ENCODE results near the gene EIF4ENIF1. TPM values are rescaled to one million over a fixed set of nuclear protein-coding genes. Genes with fewer than 3 reads are reported as not detected.

The EIF4ENIF1 gene
- total RNA-seq, 2 donors from 2014 or later: 34.5 to 37.1 TPM

DNA sequence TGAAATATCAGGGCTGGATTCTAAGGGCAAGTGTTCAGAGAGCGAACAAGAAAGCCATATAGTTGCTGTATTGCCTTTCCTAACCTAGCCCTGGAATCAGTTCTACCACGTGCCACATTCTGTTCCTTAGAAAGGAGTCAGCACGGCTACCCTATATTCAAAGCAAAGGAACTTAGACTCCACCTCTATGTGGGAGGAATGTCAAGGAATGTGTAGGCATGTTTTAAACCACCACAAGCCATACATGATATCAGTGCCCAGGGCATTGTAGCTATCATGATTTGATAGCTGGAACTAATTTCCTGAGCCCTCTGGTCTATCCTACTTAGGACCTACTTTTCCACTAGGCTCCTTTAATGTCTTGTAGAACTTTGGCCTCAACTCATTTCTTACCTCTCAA, 2.5 kb upstream of the EIF4ENIF1 start:
- Histone ChIP-seq H3K4me1 (ENCODE audit: control insufficient read depth, insufficient read depth, low read length) (no peaks in the 10 kb centered on the region), H3K27ac (ENCODE audit: low read depth, low read length) (no peak overlapping the region), H3K27me3 (ENCODE audit: control insufficient read depth, insufficient read depth, low read length, poor library complexity, severe bottlenecking) (peaks cover 28% of the 10 kb centered on the region), H3K36me3 (ENCODE audit: control insufficient read depth, insufficient read depth, low read length) (peaks cover 13% of the 10 kb centered on the region), H3K9me3 (ENCODE audit: control insufficient read depth, low read length) (peaks cover 3% of the 10 kb centered on the region), H3K4me3 (ENCODE audit: low read length) (no peak overlapping the region), H3K9ac (ENCODE audit: extremely low read depth, low read length, poor library complexity, severe bottlenecking) (no peak overlapping the region)
- Mint-ChIP-seq H3K9me3 (no peaks in the 10 kb centered on the region), H3K36me3 (ENCODE audit: low read depth) (peaks cover 6% of the 10 kb centered on the region), H3K27ac (no peak overlapping the region), H3K27me3 (ENCODE audit: insufficient read depth) (peaks cover 42% of the 10 kb centered on the region), H3K4me1 (peaks cover 24% of the 10 kb centered on the region), H3K4me3 (no peak overlapping the region)
- WGBS, 2 experiments (ENCODE audit: insufficient coverage in 1 of 2, insufficient read length in 1 of 2): 86 to 100% methylated on average over 2 to 3 of the region's 3 CpGs
- TF ChIP-seq, protein P1, sequence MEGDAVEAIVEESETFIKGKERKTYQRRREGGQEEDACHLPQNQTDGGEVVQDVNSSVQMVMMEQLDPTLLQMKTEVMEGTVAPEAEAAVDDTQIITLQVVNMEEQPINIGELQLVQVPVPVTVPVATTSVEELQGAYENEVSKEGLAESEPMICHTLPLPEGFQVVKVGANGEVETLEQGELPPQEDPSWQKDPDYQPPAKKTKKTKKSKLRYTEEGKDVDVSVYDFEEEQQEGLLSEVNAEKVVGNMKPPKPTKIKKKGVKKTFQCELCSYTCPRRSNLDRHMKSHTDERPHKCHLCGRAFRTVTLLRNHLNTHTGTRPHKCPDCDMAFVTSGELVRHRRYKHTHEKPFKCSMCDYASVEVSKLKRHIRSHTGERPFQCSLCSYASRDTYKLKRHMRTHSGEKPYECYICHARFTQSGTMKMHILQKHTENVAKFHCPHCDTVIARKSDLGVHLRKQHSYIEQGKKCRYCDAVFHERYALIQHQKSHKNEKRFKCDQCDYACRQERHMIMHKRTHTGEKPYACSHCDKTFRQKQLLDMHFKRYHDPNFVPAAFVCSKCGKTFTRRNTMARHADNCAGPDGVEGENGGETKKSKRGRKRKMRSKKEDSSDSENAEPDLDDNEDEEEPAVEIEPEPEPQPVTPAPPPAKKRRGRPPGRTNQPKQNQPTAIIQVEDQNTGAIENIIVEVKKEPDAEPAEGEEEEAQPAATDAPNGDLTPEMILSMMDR (conservative IDR thresholded peaks at IDR 0.05): no peak
- no peak for DNase-seq

- WGBS, 2 experiments (ENCODE audit: insufficient coverage in 1 of 2, insufficient read length in 1 of 2): 63 to 67% methylated on average over 6 to 7 of the region's 8 CpGs
- Histone ChIP-seq H3K27ac (ENCODE audit: low read depth, low read length) (no peak overlapping the region), H3K4me3 (ENCODE audit: low read length) (peak overlapping the region; percentile 93), H3K36me3 (ENCODE audit: control insufficient read depth, insufficient read depth, low read length) (peaks cover 19% of the 10 kb centered on the region), H3K9ac (ENCODE audit: extremely low read depth, low read length, poor library complexity, severe bottlenecking) (peak overlapping the region; percentile 80), H3K27me3 (ENCODE audit: control insufficient read depth, insufficient read depth, low read length, poor library complexity, severe bottlenecking) (peaks cover 23% of the 10 kb centered on the region), H3K9me3 (ENCODE audit: control insufficient read depth, low read length) (no peaks in the 10 kb centered on the region), H3K4me1 (ENCODE audit: control insufficient read depth, insufficient read depth, low read length) (no peaks in the 10 kb centered on the region)
- H3K4me3 Mint-ChIP-seq: peak overlapping the region; percentile 79
- TF ChIP-seq, protein P1 (conservative IDR thresholded peaks at IDR 0.05): no peak
- H3K9me3 Mint-ChIP-seq: no peaks in the 10 kb centered on the region
- peak; percentile 73 for DNase-seq
- peaks cover 37% of the 10 kb centered on the region for H3K27me3 Mint-ChIP-seq (ENCODE audit: insufficient read depth)
- H3K27ac Mint-ChIP-seq: peak overlapping the region; percentile 77
- peaks cover 24% of the 10 kb centered on the region for H3K4me1 Mint-ChIP-seq
- peaks cover 12% of the 10 kb centered on the region for H3K36me3 Mint-ChIP-seq (ENCODE audit: low read depth)
Observed at GRCh38 chr22:31491218-31491962, 1.7 kb upstream of the EIF4ENIF1 start.

DNA sequence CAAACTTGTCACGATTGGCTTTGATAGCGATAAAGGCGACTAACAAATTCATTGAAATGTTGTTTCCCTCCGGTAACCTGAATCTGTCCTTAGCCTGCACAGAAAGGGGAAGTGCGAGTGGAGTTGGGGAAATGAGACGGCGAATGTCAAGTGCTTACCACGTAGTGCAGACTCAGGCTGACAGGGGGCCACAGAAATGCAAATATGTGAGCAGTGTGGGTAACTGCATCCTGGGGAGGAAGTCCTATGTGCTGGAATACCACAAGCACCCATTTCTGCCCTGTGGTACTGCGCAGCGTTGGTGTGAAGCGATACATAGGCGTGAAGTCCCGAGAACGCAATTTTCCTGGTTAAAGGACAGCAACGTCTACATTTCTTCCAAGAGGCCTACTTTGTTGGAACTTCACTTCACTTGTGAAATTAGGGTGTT, 869 bp upstream of the EIF4ENIF1 start:
- Histone ChIP-seq H3K9ac (ENCODE audit: extremely low read depth, low read length, poor library complexity, severe bottlenecking) (peak overlapping the region; percentile 80), H3K4me1 (ENCODE audit: control insufficient read depth, insufficient read depth, low read length) (no peaks in the 10 kb centered on the region), H3K4me3 (ENCODE audit: low read length) (peak overlapping the region; percentile 93), H3K9me3 (ENCODE audit: control insufficient read depth, low read length) (no peaks in the 10 kb centered on the region), H3K27me3 (ENCODE audit: control insufficient read depth, insufficient read depth, low read length, poor library complexity, severe bottlenecking) (peaks cover 23% of the 10 kb centered on the region), H3K36me3 (ENCODE audit: control insufficient read depth, insufficient read depth, low read length) (peaks cover 22% of the 10 kb centered on the region), H3K27ac (ENCODE audit: low read depth, low read length) (peak overlapping the region; percentile 98)
- Mint-ChIP-seq H3K4me3 (peak overlapping the region; percentile 79), H3K36me3 (ENCODE audit: low read depth) (peaks cover 14% of the 10 kb centered on the region), H3K9me3 (no peaks in the 10 kb centered on the region), H3K27me3 (ENCODE audit: insufficient read depth) (peaks cover 34% of the 10 kb centered on the region), H3K4me1 (peaks cover 22% of the 10 kb centered on the region), H3K27ac (peak overlapping the region; percentile 77)
- 8% methylated on average over 14 to 15 of the region's 15 CpGs for WGBS, 2 experiments (ENCODE audit: insufficient coverage in 1 of 2, insufficient read length in 1 of 2)
- peak; percentile 68 for DNase-seq
- TF ChIP-seq, protein P1 (conservative IDR thresholded peaks at IDR 0.05): peak; percentile 23

All from endodermal cell (in vitro differentiated cells).